HG02938 (cell line): ENCODE results near the gene CCNB3.
"Not testable (repeated sequence)": the region's sequence is repeated elsewhere in the genome, so short reads cannot be mapped to it uniquely, and the experiment has no call there.

Experiments
- ATAC-seq: cut with Tn5 transposase; IDR thresholded peaks from one replicate; pipeline ENCODE4 v1.9.1; 2021; ENCODE audit warnings: mild to moderate bottlenecking, moderate library complexity; ENCODE audit not compliant: unreplicated experiment

The CCNB3 gene

GRCh38 chrX:50204364-50204899 is at the start of gene CCNB3:
CCNB3 (plus strand) TSS chrX:50204765; CDS start chrX:50285164, 80,399 bp downstream.
- peak; percentile 98 for ATAC-seq

GRCh38 chrX:50157545-50158135 is 46.9 kb upstream of the CCNB3 start:
- no peak for ATAC-seq

- no peak for ATAC-seq
Measured at GRCh38 chrX:50158593-50158992, 46.0 kb upstream of the CCNB3 start.

GRCh38 chrX:50161127-50161526 is 43.4 kb upstream of the CCNB3 start:
- no peak for ATAC-seq

- ATAC-seq = no peak
Measured at GRCh38 chrX:50165727-50166126, 38.8 kb upstream of the CCNB3 start.

GRCh38 chrX:50167366-50167765 is 37.2 kb upstream of the CCNB3 start:
- ATAC-seq = no peak

GRCh38 chrX:50168241-50168687 is 36.3 kb upstream of the CCNB3 start:
- ATAC-seq = peak; percentile 40

GRCh38 chrX:50169717-50170116 is 34.8 kb upstream of the CCNB3 start:
- ATAC-seq = no peak

GRCh38 chrX:50180073-50180940 is 24.3 kb upstream of the CCNB3 start:
- no peak for ATAC-seq

GRCh38 chrX:50183891-50184290 is 20.7 kb upstream of the CCNB3 start:
- no peak for ATAC-seq

GRCh38 chrX:50188859-50189600 is 15.5 kb upstream of the CCNB3 start:
- ATAC-seq = no peak

GRCh38 chrX:50198348-50198747 is 6.2 kb upstream of the CCNB3 start:
- no peak for ATAC-seq

- no peak for ATAC-seq
Measured at GRCh38 chrX:50200907-50201306, 3.7 kb upstream of the CCNB3 start, which contains the start of gene AKAP4. AKAP4 (minus strand) TSS chrX:50201007; CDS start chrX:50200889, 118 bp downstream.

- ATAC-seq = no peak
Measured at GRCh38 chrX:50202539-50202938, 2.0 kb upstream of the CCNB3 start.

- no peak for ATAC-seq
Measured at GRCh38 chrX:50206753-50207152, 2.2 kb downstream of the CCNB3 start.

GRCh38 chrX:50211510-50211909 is 6.9 kb downstream of the CCNB3 start:
- no peak for ATAC-seq

GRCh38 chrX:50281253-50281652 is 76.7 kb downstream of the CCNB3 start:
- ATAC-seq = no peak

GRCh38 chrX:50327235-50327634 is 122.7 kb downstream of the CCNB3 start:
- ATAC-seq = no peak

- not testable (repeated sequence) for ATAC-seq
Measured at GRCh38 chrX:50332668-50333067, 128.1 kb downstream of the CCNB3 start.

- ATAC-seq = no peak
Measured at GRCh38 chrX:50333308-50333707, 128.7 kb downstream of the CCNB3 start.

GRCh38 chrX:50343917-50344316 is 139.4 kb downstream of the CCNB3 start:
- no peak for ATAC-seq
